GM12878 (cell line): Measurements from ENCODE around the gene UTS2R.

Experiments
- ATF3 ChIP-seq: IDR thresholded peaks from 2 replicates; pipeline ENCODE4 v1.6.1; 2011; ENCODE audit warnings: low read depth, mild to moderate bottlenecking, low read length, moderate library complexity, borderline replicate concordance; ENCODE audit errors: extremely low read depth
- CEBPB ChIP-seq, 2 experiments: fragments of 150-350 bp in 1 of 2; IDR thresholded peaks; 2 replicates each; pipeline ENCODE4 v1.6.1; 2012 to 2014; ENCODE audit warnings: low read depth in 2 of 2, low read length in 2 of 2, borderline replicate concordance in 1 of 2, inconsistent platforms in 1 of 2
- CEBPZ ChIP-seq: fragments of 150-350 bp; IDR thresholded peaks from 2 replicates; pipeline ENCODE4 v1.6.1; 2016; ENCODE audit warnings: low read depth, low read length
- CTCF ChIP-seq, 3 experiments: IDR thresholded peaks in 2 of 3; conservative IDR thresholded peaks in 1 of 3; 2 replicates each; pipeline ENCODE4 v1.5.1; 2011; ENCODE audit warnings: low read depth in 3 of 3, low read length in 3 of 3, mild to moderate bottlenecking in 3 of 3, control low read depth in 2 of 3, moderate library complexity in 2 of 3, inconsistent platforms in 1 of 3, mixed read lengths in 1 of 3; ENCODE audit not compliant: control insufficient read depth in 2 of 3, insufficient read depth in 1 of 3; ENCODE audit errors: extremely low read depth in 1 of 3
- EGR1 ChIP-seq, 2 experiments: IDR thresholded peaks; 1 replicate in 1 of 2; 2 replicates in 1 of 2; pipeline ENCODE4 v1.6.1; 2011 to 2012; ENCODE audit warnings: low read depth in 2 of 2, low read length in 2 of 2, borderline replicate concordance in 1 of 2, mild to moderate bottlenecking in 1 of 2, moderate library complexity in 1 of 2
- FOXM1 ChIP-seq: IDR thresholded peaks from 2 replicates; pipeline ENCODE4 v1.6.1; 2012; ENCODE audit warnings: low read depth, mild to moderate bottlenecking, inconsistent platforms, low read length, moderate library complexity
- POLR2A ChIP-seq: IDR thresholded peaks from 2 replicates; pipeline ENCODE4 v1.6.1; 2011; ENCODE audit warnings: low read depth, mild to moderate bottlenecking, low read length
- POLR2AphosphoS2 ChIP-seq: IDR thresholded peaks from 2 replicates; pipeline ENCODE4 v1.6.1; 2011; ENCODE audit warnings: low read depth, mild to moderate bottlenecking, low read length, improper control_type of control experiment, moderate library complexity
- POLR2AphosphoS5 ChIP-seq: IDR thresholded peaks from 2 replicates; pipeline ENCODE4 v1.6.1; 2011; ENCODE audit warnings: mild to moderate bottlenecking, low read length, inconsistent platforms
- YY1 ChIP-seq: IDR thresholded peaks from 2 replicates; pipeline ENCODE4 v1.6.1; 2011; ENCODE audit warnings: low read depth, mild to moderate bottlenecking, low read length

- TF ChIP-seq CTCF (IDR thresholded peaks at IDR 0.05 in 2 of 3, conservative IDR thresholded peaks at IDR 0.05 in 1 of 3; ENCODE audit: control insufficient read depth in 2 of 3, extremely low read depth in 1 of 3, insufficient read depth in 1 of 3, low read depth in 3 of 3, low read length in 3 of 3), result no peak
- no peak for TF ChIP-seq ATF3
- TF ChIP-seq POLR2AphosphoS2, result no peak
- TF ChIP-seq YY1, result no peak
- no peak for TF ChIP-seq FOXM1
- TF ChIP-seq CEBPB (IDR thresholded peaks at IDR 0.05; ENCODE audit: borderline replicate concordance in 1 of 2, low read depth in 2 of 2, low read length in 2 of 2), result no peak
- TF ChIP-seq CEBPZ, result no peak
- TF ChIP-seq POLR2A, result no peak
- TF ChIP-seq EGR1 (IDR thresholded peaks at IDR 0.05; ENCODE audit: borderline replicate concordance in 1 of 2, low read depth in 2 of 2, low read length in 2 of 2), result no peak
- TF ChIP-seq POLR2AphosphoS5, result no peak
Observed at GRCh38 chr17:82408288-82408937, 36.8 kb downstream of the UTS2R start.
